HS-5 (cell line): ENCODE data around the gene DCDC1.

ENCODE experiments used
- DNase-seq: peaks from one replicate; pipeline ENCODE4 v3.0.0-alpha.2; 2012; ENCODE audit warnings: low read depth

Gene DCDC1

GRCh38 chr11:30914143-30914762 lies 455.3 kb downstream of the DCDC1 start:
- no peak for DNase-seq

- DNase-seq = no peak
These were observed 458.3 kb downstream of the DCDC1 start for GRCh38 chr11:30911247-30911646.

- DNase-seq = no peak
These were observed 460.7 kb downstream of the DCDC1 start for GRCh38 chr11:30908857-30909256.

- no peak for DNase-seq
These were observed 461.3 kb downstream of the DCDC1 start for GRCh38 chr11:30908272-30908671.

GRCh38 chr11:30902929-30903328 lies 466.6 kb downstream of the DCDC1 start:
- DNase-seq = no peak

GRCh38 chr11:30895046-30895445 lies 474.5 kb downstream of the DCDC1 start:
- no peak for DNase-seq

GRCh38 chr11:30893318-30893717 lies 476.2 kb downstream of the DCDC1 start:
- no peak for DNase-seq

- no peak for DNase-seq
These were observed 480.3 kb downstream of the DCDC1 start for GRCh38 chr11:30889143-30889794.

- DNase-seq = no peak
These were observed 490.1 kb downstream of the DCDC1 start for GRCh38 chr11:30879322-30880005.

- no peak for DNase-seq
These were observed 491.1 kb downstream of the DCDC1 start for GRCh38 chr11:30878400-30878799.

GRCh38 chr11:30876663-30877396 lies 492.7 kb downstream of the DCDC1 start:
- no peak for DNase-seq

GRCh38 chr11:30876228-30876627 lies 493.3 kb downstream of the DCDC1 start:
- DNase-seq = no peak

GRCh38 chr11:30875806-30876205 lies 493.7 kb downstream of the DCDC1 start:
- DNase-seq = no peak

- DNase-seq = no peak
These were observed 495.5 kb downstream of the DCDC1 start for GRCh38 chr11:30873924-30874610.

- no peak for DNase-seq
These were observed 500.9 kb downstream of the DCDC1 start for GRCh38 chr11:30868626-30869081.

GRCh38 chr11:30863209-30863608 lies 506.3 kb downstream of the DCDC1 start:
- DNase-seq = no peak

GRCh38 chr11:30861531-30861930 lies 508.0 kb downstream of the DCDC1 start:
- no peak for DNase-seq

- no peak for DNase-seq
These were observed 508.5 kb downstream of the DCDC1 start for GRCh38 chr11:30861064-30861463.

- no peak for DNase-seq
These were observed 509.4 kb downstream of the DCDC1 start for GRCh38 chr11:30860146-30860545.

- DNase-seq = no peak
These were observed 509.9 kb downstream of the DCDC1 start for GRCh38 chr11:30859669-30860068.

GRCh38 chr11:30855383-30856006 lies 514.0 kb downstream of the DCDC1 start:
- DNase-seq = peak; percentile 8

GRCh38 chr11:30853439-30853838 lies 516.1 kb downstream of the DCDC1 start:
- DNase-seq = no peak
